ENCODE data around the gene POLD1. TPM values are rescaled to one million over a fixed set of nuclear protein-coding genes. Genes with fewer than 3 reads are reported as not detected.
"Not testable (repeated sequence)": the region's sequence is repeated elsewhere in the genome, so short reads cannot be mapped to it uniquely, and the experiment has no call there.

The POLD1 gene
- total RNA-seq, 1 donor from 2014 or later = 17.5 TPM

GRCh38 chr19:50365434-50366306, 18.5 kb upstream of the POLD1 start, which contains the start of gene NAPSA:
Gene NAPSA, minus strand, starts transcription at chr19:50365639. Its CDS starts 18 bp downstream, at chr19:50365621.
- DNase-seq = no peak

GRCh38 chr19:50368649-50369570, 15.2 kb upstream of the POLD1 start:
- DNase-seq = peak; percentile 83

DNA sequence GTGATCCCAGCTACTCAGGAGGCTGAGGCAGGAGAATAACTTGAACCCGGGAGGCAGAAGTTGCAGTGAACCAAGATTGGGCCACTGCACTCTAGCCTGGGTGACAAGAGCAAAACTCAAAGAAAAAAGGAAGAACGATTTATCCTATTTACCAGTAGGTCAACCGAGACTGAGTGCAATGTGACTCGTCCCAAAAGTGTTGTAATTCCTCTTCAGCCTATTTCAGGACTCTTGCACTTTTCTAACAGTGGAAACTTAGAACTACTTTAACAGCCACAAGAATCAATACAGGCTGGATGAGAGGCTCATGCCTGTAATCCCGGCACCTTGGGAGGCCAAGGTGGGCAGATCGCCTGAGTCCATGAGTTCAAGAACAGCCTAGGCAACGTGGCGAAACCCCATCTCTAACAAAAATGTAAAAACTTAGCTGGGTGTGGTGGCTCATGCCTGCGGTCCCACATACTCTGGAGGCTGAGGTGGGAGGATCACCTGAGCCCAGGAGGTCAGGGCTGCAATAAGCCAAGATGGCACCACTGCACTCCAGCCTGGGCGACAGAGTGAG, 12.2 kb upstream of the POLD1 start:
- no peak for DNase-seq

DNA sequence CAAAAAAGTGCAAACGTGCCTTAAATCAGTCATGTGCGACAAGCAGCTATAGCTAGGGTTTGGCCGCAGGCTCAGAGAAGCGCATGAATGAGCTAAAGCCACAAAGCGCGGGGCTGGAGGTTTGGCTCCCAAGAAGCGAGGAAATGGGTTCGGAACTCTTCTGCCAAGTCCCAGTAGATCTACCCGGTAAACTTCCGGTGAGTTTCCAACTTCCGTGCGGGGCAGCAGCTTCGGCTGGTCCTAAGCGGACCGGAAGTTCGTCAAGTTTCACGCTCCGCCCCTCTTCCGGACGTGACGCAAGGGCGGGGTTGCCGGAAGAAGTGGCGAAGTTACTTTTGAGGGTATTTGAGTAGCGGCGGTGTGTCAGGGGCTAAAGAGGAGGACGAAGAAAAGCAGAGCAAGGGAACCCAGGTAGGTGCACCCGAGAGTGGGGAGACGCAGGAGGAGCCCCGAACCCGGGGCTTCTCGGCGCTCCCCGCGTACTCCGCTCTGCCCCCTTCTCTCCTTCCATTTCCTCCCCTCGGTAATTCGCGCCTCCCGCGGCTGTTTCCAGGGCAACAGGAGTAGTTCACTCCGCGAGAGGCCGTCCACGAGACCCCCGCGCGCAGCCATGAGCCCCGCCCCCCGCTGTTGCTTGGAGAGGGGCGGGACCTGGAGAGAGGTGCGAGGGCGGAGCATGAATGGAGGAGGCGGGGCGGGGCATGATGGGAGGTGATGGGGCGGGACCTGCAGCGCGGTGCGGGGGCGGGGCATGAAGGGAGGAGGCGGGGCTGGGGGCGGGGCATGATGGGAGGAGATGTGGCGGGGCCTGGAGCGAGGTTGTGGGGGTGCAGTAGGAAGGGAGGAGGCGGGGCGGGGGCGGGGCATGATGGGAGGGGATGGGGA, 7.7 kb upstream of the POLD1 start, which contains the start of gene NR1H2:
TSS of gene NR1H2 (plus strand) at position 292 of the 885 bp plus-strand sequence. CDS start 1,149 bp downstream, outside the sequence.
- peak; percentile 94 for DNase-seq

GRCh38 chr19:50377051-50377461, 7.1 kb upstream of the POLD1 start:
- no peak for DNase-seq

GRCh38 chr19:50377517-50377916, 6.6 kb upstream of the POLD1 start:
- no peak for DNase-seq

GRCh38 chr19:50378169-50378862, 5.8 kb upstream of the POLD1 start:
- DNase-seq = no peak

DNA sequence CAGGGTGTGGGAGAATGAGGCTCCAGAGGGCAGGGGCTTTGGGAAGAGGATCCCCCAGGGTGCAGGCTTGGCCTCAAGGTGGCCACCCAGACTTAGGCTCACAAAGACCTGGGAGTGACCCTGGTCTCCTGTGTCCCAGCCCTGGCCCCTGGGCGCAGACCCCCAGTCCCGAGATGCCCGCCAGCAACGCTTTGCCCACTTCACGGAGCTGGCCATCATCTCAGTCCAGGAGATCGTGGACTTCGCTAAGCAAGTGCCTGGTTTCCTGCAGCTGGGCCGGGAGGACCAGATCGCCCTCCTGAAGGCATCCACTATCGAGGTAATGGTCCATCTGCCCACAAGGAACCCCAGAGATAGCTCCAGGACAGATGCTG, 5.3 kb upstream of the POLD1 start:
- DNase-seq = no peak

- DNase-seq = no peak
Observed at GRCh38 chr19:50379602-50380001, 4.5 kb upstream of the POLD1 start.

- no peak for DNase-seq
Observed at GRCh38 chr19:50380137-50380536, 4.0 kb upstream of the POLD1 start.

- DNase-seq = no peak
Observed at GRCh38 chr19:50380751-50381151, 3.4 kb upstream of the POLD1 start.

GRCh38 chr19:50381881-50382729, 2.0 kb upstream of the POLD1 start:
- no peak for DNase-seq

- no peak for DNase-seq
Observed at GRCh38 chr19:50383001-50383851, 921 bp upstream of the POLD1 start.

DNA sequence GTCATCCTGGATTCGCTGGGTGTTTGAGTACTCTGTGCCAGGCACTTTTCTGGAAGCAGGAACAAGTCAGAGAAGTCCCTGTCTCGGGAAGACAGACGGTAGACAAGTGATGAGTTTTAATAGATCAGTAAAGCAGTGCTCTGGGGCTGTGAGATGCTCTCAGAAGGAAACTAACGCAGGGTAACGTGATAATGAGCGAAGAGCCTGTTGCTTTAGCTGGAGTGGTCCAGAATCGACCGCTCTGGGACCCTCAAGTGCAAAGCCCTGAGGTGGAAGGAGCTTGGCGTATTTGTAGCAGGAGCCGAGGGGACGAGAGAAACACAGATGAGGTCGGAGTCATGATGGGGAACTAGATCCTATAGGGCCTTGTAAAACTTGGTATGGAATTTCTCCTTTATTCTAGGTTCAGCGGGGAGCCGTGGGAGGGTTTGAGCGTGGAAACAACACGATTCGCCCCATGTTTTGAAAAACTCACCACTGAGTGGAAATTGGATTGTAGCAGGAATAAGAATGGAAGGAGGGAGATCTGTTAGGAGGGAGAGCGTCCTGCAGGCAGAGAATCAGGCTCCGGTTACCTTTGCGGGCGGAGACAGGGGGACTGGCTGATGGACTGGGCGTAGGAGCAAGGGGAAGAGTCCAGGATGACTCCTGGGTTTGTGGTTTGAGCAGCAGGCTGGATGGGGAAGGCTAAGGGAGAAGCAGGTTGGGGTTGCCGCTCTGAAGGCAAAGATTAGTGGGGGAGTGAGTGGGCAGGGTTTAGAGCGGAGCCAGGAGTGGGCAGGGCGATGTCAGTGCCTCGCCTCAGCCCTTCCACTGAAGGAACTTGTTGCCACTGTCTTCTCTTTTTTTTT, 763 bp downstream of the POLD1 start:
- no peak for DNase-seq

DNA sequence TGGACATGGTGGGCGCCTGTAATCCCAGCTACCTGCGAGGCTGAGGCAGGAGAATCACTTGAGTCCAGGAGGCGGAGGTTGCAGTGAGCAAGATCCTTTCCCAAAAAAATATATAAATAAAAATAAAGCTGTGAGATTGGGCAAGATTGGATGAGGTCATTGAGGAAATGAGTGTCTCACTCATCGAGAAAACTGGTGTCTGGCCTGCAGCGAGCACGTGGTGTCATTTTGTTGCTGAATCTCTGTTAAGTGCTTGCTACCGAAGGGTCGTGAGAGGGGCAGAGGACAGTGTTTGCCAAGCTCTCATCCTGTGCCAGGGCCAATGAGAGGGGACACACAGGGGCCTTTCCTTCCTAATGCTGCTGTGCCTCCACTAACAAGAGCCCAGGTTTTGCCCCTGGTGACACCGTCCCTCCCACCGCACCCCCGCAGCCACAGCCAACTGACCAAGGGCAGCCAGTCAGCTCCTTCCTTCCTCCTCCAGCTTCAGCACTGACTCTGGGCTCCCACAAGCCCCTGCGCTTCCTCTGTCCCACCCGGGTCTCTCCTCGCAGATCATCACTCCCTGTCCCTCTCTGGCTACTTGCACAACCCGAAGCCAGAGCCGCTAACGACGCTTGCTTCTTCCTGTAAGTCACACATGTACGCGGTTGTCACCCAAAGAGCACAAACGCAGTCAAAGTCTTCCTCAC, 3.2 kb downstream of the POLD1 start:
- peak; percentile 55 for DNase-seq

DNA sequence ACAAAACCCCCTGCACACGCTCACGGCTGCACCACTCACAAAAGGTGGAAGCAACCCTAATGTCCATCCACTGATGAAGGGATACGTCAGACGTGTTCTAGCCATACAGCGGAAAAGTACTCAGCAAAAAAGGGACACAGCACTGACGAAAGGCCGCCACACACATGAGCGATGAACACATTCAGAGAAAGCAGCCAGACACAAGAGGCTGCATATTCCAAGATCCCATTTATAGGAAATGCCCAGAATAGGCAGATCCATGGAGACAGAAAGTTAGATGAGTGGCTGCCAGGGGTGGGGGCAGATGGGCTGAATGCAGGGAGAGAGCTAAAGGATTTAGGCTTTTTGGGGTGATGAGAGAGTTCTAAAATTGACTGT, 3.7 kb downstream of the POLD1 start:
- peak; percentile 55 for DNase-seq

DNA sequence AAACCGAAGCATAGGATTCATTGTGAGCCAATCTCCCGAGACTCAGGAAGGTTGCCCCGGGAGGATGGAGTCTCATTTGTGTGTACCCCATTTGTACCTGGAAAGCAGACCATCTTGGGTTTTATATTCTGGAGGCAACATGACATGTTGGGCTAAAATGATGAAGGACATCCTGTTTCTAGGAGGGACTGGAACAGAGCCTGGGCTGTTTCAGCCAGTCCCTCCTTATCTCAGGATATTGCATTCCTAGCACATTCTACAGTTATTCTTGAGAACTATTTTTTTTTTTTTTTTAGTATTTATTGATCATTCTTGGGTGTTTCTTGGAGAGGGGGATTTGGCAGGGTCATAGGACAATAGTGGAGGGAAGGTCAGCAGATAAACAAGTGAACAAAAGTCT, 6.1 kb downstream of the POLD1 start:
- not testable (repeated sequence) for DNase-seq

Measured in occipital lobe (tissue), 2 donors.